Measurements from ENCODE around the gene SMPD1. TPM values are rescaled to one million over a fixed set of nuclear protein-coding genes. Genes with fewer than 3 reads are reported as not detected.

SMPD1 gene
- total and polyA plus RNA-seq, 2 donors from 2014 or later: 76.0 to 155 TPM

DNA sequence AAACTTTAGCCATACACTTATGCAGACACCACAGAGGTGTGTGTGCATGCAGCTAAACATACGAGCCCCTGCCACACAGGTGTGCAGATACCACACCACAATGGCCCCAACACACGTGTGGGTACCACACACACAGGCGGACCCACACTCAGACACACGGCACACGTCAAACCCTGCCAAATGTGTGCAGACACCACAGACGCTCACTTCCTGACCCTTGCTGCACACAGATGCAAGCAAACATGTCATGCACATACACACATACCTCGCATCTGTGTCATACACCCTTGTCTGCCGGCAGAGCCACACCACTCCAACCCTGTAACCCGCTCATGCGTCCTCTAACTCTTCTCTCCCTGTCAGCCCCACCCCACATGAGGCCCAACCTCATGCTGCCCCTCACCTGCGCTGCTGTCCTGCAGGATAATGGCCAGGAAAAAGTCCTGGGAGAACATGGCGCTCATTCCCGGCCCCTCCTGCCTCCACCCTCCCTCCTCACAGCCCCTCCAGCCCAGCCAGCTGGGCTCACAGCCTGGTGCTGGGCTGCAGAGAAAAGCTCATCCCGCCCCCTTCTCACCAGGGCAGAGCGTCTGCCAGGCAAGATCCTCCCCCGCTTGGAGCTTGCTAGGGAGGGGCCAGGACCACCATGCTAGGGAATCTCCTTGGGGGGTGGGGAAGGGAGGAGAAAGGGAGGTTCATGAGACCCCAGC, 14.2 kb downstream of the SMPD1 start:
- no peak for FAIRE-seq

DNA sequence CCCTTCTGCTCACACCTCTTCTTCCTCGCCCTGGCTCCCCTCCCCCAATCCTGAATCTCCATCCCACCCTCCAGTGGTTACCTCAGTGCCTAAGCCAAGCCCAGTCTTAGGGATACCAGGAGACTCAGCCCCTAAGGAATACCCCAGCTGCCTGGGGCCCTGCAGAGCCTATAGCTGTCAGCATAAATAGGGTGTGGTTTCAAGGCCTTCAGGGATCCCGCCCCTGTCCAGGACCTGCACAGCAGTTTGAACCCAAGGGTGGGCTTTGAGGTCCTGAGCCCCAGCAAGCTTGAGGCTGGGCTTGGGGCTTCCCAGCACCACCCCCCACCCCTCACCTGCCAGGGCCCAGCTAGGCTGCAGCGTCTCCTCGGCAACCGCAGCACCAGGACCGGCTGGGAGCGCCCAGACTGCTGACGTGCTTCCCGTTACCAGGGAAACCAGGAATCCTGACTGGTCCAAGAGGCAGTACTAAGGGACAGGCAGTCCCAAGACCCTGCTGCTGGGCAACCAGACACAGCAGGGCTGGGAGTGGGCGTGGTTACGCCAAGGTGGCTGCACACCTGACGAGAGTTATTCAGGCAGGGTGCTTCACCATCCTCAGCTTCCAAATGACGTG, 14.9 kb downstream of the SMPD1 start:
- Histone ChIP-seq H3K4me1 (ENCODE audit: control insufficient read depth in 2 of 3, insufficient read depth in 2 of 3, low read depth in 1 of 3, low read length in 3 of 3) (peaks cover 0 to 17% (median 9%) of the 10 kb centered on the region in 3 donors), H3K27ac (ENCODE audit: low read depth in 2 of 2, low read length in 2 of 2) (no peak overlapping the region), H3K9me3 (ENCODE audit: control insufficient read depth in 2 of 3, insufficient read depth in 1 of 3, low read length in 3 of 3) (no peaks in the 10 kb centered on the region), H3K27me3 (ENCODE audit: control insufficient read depth, insufficient read depth, low read length) (no peaks in the 10 kb centered on the region), H3K9ac (ENCODE audit: low read length in 3 of 3) (no peak overlapping the region), H3K36me3 (ENCODE audit: control insufficient read depth in 2 of 3, insufficient read depth in 3 of 3, low read length in 3 of 3) (peaks cover 0 to 17% (median under 1%) of the 10 kb centered on the region in 3 donors), H3K4me3 (ENCODE audit: low read length in 3 of 3) (no peak overlapping the region)
- no peak for FAIRE-seq
- peak; percentile 80 to 92 (median 85) for DNase-seq
- intact Hi-C loops (cut with DNase I): no loop called here
- TF ChIP-seq, protein P1, sequence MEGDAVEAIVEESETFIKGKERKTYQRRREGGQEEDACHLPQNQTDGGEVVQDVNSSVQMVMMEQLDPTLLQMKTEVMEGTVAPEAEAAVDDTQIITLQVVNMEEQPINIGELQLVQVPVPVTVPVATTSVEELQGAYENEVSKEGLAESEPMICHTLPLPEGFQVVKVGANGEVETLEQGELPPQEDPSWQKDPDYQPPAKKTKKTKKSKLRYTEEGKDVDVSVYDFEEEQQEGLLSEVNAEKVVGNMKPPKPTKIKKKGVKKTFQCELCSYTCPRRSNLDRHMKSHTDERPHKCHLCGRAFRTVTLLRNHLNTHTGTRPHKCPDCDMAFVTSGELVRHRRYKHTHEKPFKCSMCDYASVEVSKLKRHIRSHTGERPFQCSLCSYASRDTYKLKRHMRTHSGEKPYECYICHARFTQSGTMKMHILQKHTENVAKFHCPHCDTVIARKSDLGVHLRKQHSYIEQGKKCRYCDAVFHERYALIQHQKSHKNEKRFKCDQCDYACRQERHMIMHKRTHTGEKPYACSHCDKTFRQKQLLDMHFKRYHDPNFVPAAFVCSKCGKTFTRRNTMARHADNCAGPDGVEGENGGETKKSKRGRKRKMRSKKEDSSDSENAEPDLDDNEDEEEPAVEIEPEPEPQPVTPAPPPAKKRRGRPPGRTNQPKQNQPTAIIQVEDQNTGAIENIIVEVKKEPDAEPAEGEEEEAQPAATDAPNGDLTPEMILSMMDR (IDR thresholded peaks at IDR 0.05; ENCODE audit: borderline replicate concordance, extremely low read depth, insufficient read depth): no peak

More for the DNA sequence above, 14.2 kb downstream of the SMPD1 start:
- H3K4me3 ChIP-seq (ENCODE audit: low read length in 3 of 3): no peak overlapping the region
- H3K9me3 ChIP-seq (ENCODE audit: control insufficient read depth in 2 of 3, insufficient read depth in 1 of 3, low read length in 3 of 3): no peaks in the 10 kb centered on the region
- intact Hi-C loops (cut with DNase I): no loop called here
- peak in 3 of 5 donors; percentile 25 to 70 (median 43) for DNase-seq
- peaks cover 0 to 17% (median 9%) of the 10 kb centered on the region in 3 donors for H3K4me1 ChIP-seq (ENCODE audit: control insufficient read depth in 2 of 3, insufficient read depth in 2 of 3, low read depth in 1 of 3, low read length in 3 of 3)
- H3K36me3 ChIP-seq (ENCODE audit: control insufficient read depth in 2 of 3, insufficient read depth in 3 of 3, low read length in 3 of 3): peaks cover 0 to 15% (median 0%) of the 10 kb centered on the region in 3 donors
- no peaks in the 10 kb centered on the region for H3K27me3 ChIP-seq (ENCODE audit: control insufficient read depth, insufficient read depth, low read length)
- TF ChIP-seq, protein P1 (IDR thresholded peaks at IDR 0.05; ENCODE audit: borderline replicate concordance, extremely low read depth, insufficient read depth): no peak
- no peak overlapping the region for H3K27ac ChIP-seq (ENCODE audit: low read depth in 2 of 2, low read length in 2 of 2)
- no peak overlapping the region for H3K9ac ChIP-seq (ENCODE audit: low read length in 3 of 3)

DNA sequence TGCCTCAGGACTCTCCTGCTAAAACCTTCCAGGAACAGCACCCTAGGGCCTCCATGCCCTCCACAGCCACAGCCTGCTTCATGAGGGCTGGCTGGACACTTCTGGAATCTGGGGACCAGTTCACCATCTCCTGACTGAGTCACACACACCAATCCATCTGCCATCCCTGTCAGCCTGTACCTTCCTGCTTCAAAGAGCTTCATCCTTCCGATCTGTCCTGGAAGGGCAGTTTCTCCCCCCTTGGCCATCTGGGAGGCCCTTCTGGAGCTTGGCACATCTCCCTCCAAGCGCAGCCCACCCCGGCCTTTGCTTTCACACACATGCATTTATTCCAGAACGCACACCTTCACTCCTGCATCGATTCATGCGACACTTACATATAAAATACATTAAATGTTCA, 15.6 kb downstream of the SMPD1 start:
- DNase-seq: no peak
- Histone ChIP-seq H3K9me3 (ENCODE audit: control insufficient read depth in 2 of 3, insufficient read depth in 1 of 3, low read length in 3 of 3) (no peaks in the 10 kb centered on the region), H3K4me3 (ENCODE audit: low read length in 3 of 3) (no peak overlapping the region), H3K9ac (ENCODE audit: low read length in 3 of 3) (no peak overlapping the region), H3K4me1 (ENCODE audit: control insufficient read depth in 2 of 3, insufficient read depth in 2 of 3, low read depth in 1 of 3, low read length in 3 of 3) (peaks cover 0 to 20% (median 9%) of the 10 kb centered on the region in 3 donors), H3K27ac (ENCODE audit: low read depth in 2 of 2, low read length in 2 of 2) (no peak overlapping the region), H3K27me3 (ENCODE audit: control insufficient read depth, insufficient read depth, low read length) (no peaks in the 10 kb centered on the region), H3K36me3 (ENCODE audit: control insufficient read depth in 2 of 3, insufficient read depth in 3 of 3, low read length in 3 of 3) (peaks cover 0 to 16% (median 3%) of the 10 kb centered on the region in 3 donors)
- FAIRE-seq: no peak
- TF ChIP-seq, protein P1 (IDR thresholded peaks at IDR 0.05; ENCODE audit: borderline replicate concordance, extremely low read depth, insufficient read depth): no peak
- intact Hi-C loops (cut with DNase I): no loop called here
